ENCODE data around the gene CLPTM1.

DNA sequence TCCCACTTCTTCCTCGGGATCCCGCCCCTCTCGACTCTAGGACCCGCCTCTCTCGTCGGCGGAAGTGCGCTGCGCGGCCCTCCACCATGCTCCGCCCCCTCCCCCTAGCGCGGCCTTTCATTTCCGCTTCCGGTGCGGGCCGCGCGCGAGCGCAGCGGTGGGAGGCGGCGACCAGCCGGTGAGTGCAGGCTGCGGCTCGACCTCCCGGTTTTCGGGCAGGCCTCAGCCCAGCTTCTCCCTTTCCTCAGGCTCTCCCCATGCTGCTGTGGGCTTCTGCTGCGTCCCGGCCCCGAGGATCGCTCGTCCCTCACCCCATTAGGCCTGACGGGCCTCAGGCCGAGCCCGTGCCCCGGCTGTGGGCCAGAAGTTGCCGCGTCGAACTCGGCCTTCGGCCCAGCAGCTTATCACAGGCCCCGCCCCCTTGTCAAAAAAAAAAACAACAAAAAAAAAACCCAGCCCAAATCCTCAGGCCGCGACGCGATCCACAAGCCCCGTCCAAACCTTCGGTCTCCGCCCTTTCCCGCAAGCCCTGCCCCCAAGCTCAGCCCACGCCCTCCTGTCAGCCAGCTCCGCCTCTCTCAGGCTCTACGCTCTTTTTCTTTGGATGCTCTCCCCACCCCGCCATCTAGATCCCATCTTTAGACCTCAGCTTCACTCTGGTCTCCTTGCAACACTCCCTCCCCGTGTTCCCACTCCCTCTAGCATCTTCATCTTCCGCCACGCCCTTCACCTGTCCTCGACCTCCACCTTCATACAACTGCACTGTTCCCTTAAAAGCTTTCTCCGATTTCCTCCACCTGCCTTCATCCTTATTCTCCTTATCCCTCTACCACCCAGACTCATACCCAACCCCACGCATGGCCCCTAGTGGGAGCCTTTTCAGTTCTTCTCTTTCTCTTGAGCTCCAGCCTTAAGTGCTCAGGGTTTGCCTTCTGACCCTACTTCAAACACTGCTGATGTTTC, 84.0 kb downstream of the CLPTM1 start, which contains the start of gene CLASRP:
- TF ChIP-seq, protein P1, sequence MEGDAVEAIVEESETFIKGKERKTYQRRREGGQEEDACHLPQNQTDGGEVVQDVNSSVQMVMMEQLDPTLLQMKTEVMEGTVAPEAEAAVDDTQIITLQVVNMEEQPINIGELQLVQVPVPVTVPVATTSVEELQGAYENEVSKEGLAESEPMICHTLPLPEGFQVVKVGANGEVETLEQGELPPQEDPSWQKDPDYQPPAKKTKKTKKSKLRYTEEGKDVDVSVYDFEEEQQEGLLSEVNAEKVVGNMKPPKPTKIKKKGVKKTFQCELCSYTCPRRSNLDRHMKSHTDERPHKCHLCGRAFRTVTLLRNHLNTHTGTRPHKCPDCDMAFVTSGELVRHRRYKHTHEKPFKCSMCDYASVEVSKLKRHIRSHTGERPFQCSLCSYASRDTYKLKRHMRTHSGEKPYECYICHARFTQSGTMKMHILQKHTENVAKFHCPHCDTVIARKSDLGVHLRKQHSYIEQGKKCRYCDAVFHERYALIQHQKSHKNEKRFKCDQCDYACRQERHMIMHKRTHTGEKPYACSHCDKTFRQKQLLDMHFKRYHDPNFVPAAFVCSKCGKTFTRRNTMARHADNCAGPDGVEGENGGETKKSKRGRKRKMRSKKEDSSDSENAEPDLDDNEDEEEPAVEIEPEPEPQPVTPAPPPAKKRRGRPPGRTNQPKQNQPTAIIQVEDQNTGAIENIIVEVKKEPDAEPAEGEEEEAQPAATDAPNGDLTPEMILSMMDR (IDR thresholded peaks at IDR 0.05): no peak
- TF ChIP-seq POLR2A (IDR thresholded peaks at IDR 0.05): peak; percentile 93

Measured in testis (tissue), 2 donors.